Lower leg skin (tissue), 3 donors: Measurements from ENCODE around the gene MGA.

Experiments used
- CTCF ChIP-seq, 3 donors: fragments of 450-650 bp; IDR thresholded peaks; one replicate each; pipeline ENCODE4 v1.5.1; 2016; ENCODE audit warnings: antibody characterized with exemption in 3 of 3, mild to moderate bottlenecking in 3 of 3, moderate library complexity in 2 of 3
- POLR2A ChIP-seq, 2 donors: fragments of 450-650 bp; IDR thresholded peaks; one replicate each; pipeline ENCODE4 v1.6.1; 2016 to 2017; ENCODE audit warnings: antibody characterized with exemption in 2 of 2, mild to moderate bottlenecking in 1 of 2, moderate library complexity in 1 of 2

GRCh38 chr15:41637086-41637485, 23.1 kb upstream of the MGA start:
- TF ChIP-seq CTCF (IDR thresholded peaks at IDR 0.05) (no peak), POLR2A (IDR thresholded peaks at IDR 0.05) (no peak)
